HepG2 (cell line): ENCODE results near the gene KDM4B. TPM values are rescaled to one million over a fixed set of nuclear protein-coding genes. Genes with fewer than 3 reads are reported as not detected.

Experiments
- CREB1 ChIP-seq, 2 experiments: fragments of 450-650 bp in 1 of 2; IDR thresholded peaks; 2 replicates each; pipeline ENCODE4 v1.6.1; 2016 to 2017; ENCODE audit warnings: control low read depth in 1 of 2, mild to moderate bottlenecking in 1 of 2, missing compliant biosample characterization in 1 of 2, missing genetic modification characterization in 1 of 2
- EP300 ChIP-seq, 3 experiments: sonication (generic) in 1 of 3; formaldehyde crosslinking in 1 of 3; IDR thresholded peaks; 2 replicates each; pipeline versions ENCODE4 v1.5.1 to v1.6.1; 2011 to 2020; ENCODE audit warnings: low read depth in 2 of 3, low read length in 2 of 3, borderline replicate concordance in 1 of 3, improper control_type of control experiment in 1 of 3, mild to moderate bottlenecking in 1 of 3, missing genetic modification reagents in 1 of 3, moderate library complexity in 1 of 3
- FOXK2 ChIP-seq: fragments of 450-650 bp; IDR thresholded peaks from 2 replicates; pipeline ENCODE4 v1.6.1; 2016
- GATA4 ChIP-seq: sonication (generic); IDR thresholded peaks from 2 replicates; pipeline ENCODE4 v1.6.1; 2016; ENCODE audit warnings: antibody characterized with exemption, low read depth, borderline replicate concordance
- HMG20A ChIP-seq: IDR thresholded peaks from 2 replicates; pipeline ENCODE4 v1.6.1; 2016; ENCODE audit warnings: borderline replicate concordance
- PCBP1 ChIP-seq: fragments of 200-400 bp; formaldehyde crosslinking; IDR thresholded peaks from 2 replicates; pipeline ENCODE4 v1.6.1; 2017; ENCODE audit warnings: mild to moderate bottlenecking, low read depth, low read length, borderline replicate concordance
- SMARCE1 ChIP-seq: fragments of 450-650 bp; IDR thresholded peaks from 2 replicates; pipeline ENCODE4 v1.6.1; 2017; ENCODE audit warnings: borderline replicate concordance
- TARDBP ChIP-seq: sonication (generic); formaldehyde crosslinking; IDR thresholded peaks from 2 replicates; pipeline ENCODE4 v1.8.0; 2022; ENCODE audit warnings: mild to moderate bottlenecking, missing genetic modification reagents
- ZNF350 ChIP-seq: sonication (generic); formaldehyde crosslinking; IDR thresholded peaks from 2 replicates; pipeline ENCODE4 v1.4.0; 2020; ENCODE audit warnings: mild to moderate bottlenecking, low read depth, missing genetic modification reagents, borderline replicate concordance
- ZNF652 ChIP-seq: IDR thresholded peaks from 2 replicates; pipeline ENCODE4 v1.6.1; 2016; ENCODE audit warnings: low read depth, borderline replicate concordance
- ZSCAN21 ChIP-seq: sonication (generic); formaldehyde crosslinking; IDR thresholded peaks from 2 replicates; pipeline ENCODE4 v1.8.0; 2022; ENCODE audit warnings: mild to moderate bottlenecking, missing genetic modification reagents, moderate library complexity, borderline replicate concordance
- polyA plus RNA-seq, 8 experiments: library from polyadenylated mRNA; depleted of rRNA in 3 of 8; stranded (reverse) in 7 of 8; unstranded in 1 of 8; fragments of >200 nt; fragmentation: Illumina TruSeq in 4 of 8; extraction: Trizol in 4 of 8; gene quantifications; 2 replicates each; pipeline versions ENCODE4 v1.2.1 to v1.2.3, GENCODE V29; 2011 to 2016; ENCODE audit warnings: low read depth in 4 of 8, missing spikeins in 1 of 8, mixed read lengths in 1 of 8; ENCODE audit not compliant: insufficient read depth in 1 of 8
- total RNA-seq, 5 experiments: library from RNA; depleted of rRNA; stranded (reverse); fragments of >200 nt; fragmentation: Illumina TruSeq; extraction: Trizol; gene quantifications; 2 replicates each; pipeline ENCODE4 v1.2.3, GENCODE V29; 2016; ENCODE audit warnings: low read depth in 1 of 5
- TF ChIP-seq, protein P1 (sequence below): sonication (generic); formaldehyde crosslinking; IDR thresholded peaks from 2 replicates; pipeline ENCODE4 v1.8.0; 2022; ENCODE audit warnings: mild to moderate bottlenecking, missing genetic modification reagents, borderline replicate concordance
- TF ChIP-seq, protein P2 (sequence below): sonication (generic); formaldehyde crosslinking; IDR thresholded peaks from 2 replicates; pipeline ENCODE4 v1.5.0; 2020; ENCODE audit warnings: mild to moderate bottlenecking, low read depth, missing genetic modification reagents, borderline replicate concordance
- TF ChIP-seq, protein P3 (sequence below): sonication (generic); formaldehyde crosslinking; IDR thresholded peaks from 2 replicates; pipeline ENCODE4 v1.5.1; 2020; ENCODE audit warnings: missing genetic modification reagents, mild to moderate bottlenecking, borderline replicate concordance
- TF ChIP-seq, protein P4 (sequence below): sonication (generic); formaldehyde crosslinking; conservative IDR thresholded peaks from 2 replicates; pipeline ENCODE4 v1.4.0; 2020; ENCODE audit warnings: missing genetic modification reagents
- TF ChIP-seq, protein P5 (sequence below): sonication (generic); formaldehyde crosslinking; IDR thresholded peaks from 2 replicates; pipeline ENCODE4 v1.5.1; 2020; ENCODE audit warnings: mild to moderate bottlenecking, missing genetic modification reagents, borderline replicate concordance
- TF ChIP-seq, protein P6 (sequence below): sonication (generic); formaldehyde crosslinking; IDR thresholded peaks from 2 replicates; pipeline ENCODE4 v1.8.1; 2023; ENCODE audit warnings: mild to moderate bottlenecking, missing genetic modification reagents

Gene KDM4B
- total and polyA plus RNA-seq, 2 of the 13 experiments (the other 11 are each of a cell fraction or from before 2014, with no cell fraction given) = 4.9 to 14.6 TPM

DNA sequence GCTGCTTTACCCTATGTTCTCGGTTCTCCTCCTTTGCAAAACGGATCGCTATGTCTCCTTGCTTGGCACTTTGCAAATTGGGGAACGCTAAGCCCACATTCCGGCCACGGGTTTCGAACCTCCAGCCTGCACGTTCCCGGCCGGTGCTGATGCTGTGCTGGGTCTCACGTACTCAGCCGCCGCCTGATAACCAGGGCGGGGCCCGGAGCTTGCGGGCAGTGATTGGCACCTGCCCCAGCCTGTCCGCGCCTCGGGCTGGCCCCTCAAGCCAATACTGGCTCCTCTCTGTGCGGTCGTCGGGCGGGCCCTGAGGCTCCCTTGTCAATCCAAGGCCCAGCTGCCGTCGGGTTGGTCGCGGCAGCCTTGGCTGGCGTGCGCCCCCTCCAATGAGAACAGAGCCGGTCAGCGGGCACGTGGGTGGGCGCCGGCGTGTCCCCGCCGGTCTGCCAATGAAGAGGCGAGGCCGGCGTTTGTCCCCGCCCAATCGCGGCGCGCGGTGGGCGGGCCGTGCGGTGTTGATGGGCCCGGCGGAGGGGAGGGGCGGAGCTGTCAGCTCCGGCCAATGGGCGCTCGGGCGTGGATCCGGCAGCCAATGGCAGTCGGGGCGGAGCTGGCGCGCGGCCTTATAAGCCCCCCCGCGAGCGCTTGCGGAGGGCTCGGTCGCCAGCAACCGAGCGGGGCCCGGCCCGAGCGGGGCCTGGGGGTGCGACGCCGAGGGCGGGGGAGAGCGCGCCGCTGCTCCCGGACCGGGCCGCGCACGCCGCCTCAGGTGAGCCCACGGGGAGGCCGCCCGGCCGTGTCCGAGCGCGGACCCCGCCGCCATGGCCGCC is at the start of gene KDM4B (continued):
- TF ChIP-seq, protein P1, sequence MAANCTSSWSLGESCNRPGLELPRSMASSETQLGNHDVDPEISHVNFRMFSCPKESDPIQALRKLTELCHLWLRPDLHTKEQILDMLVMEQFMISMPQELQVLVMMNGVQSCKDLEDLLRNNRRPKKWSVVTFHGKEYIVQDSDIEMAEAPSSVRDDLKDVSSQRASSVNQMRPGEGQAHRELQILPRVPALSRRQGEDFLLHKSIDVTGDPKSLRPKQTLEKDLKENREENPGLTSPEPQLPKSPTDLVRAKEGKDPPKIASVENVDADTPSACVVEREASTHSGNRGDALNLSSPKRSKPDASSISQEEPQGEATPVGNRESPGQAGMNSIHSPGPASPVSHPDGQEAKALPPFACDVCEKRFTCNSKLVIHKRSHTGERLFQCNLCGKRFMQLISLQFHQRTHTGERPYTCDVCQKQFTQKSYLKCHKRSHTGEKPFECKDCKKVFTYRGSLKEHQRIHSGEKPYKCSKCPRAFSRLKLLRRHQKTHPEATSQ = no peak
- TF ChIP-seq, protein P2, sequence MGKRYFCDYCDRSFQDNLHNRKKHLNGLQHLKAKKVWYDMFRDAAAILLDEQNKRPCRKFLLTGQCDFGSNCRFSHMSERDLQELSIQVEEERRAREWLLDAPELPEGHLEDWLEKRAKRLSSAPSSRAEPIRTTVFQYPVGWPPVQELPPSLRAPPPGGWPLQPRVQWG = no peak
- no peak for TF ChIP-seq SMARCE1
- TF ChIP-seq, protein P3, sequence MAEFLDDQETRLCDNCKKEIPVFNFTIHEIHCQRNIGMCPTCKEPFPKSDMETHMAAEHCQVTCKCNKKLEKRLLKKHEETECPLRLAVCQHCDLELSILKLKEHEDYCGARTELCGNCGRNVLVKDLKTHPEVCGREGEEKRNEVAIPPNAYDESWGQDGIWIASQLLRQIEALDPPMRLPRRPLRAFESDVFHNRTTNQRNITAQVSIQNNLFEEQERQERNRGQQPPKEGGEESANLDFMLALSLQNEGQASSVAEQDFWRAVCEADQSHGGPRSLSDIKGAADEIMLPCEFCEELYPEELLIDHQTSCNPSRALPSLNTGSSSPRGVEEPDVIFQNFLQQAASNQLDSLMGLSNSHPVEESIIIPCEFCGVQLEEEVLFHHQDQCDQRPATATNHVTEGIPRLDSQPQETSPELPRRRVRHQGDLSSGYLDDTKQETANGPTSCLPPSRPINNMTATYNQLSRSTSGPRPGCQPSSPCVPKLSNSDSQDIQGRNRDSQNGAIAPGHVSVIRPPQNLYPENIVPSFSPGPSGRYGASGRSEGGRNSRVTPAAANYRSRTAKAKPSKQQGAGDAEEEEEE (CRISPR knock-in tag) = no peak
- peak; percentile 82; the same call in 1 of the 2 replicates for TF ChIP-seq ZSCAN21 (CRISPR knock-in tag)
- TF ChIP-seq FOXK2 = peak; percentile 37; the same call in 1 of the 2 replicates
- TF ChIP-seq TARDBP (CRISPR knock-in tag) = peak; percentile 70; the same call in 1 of the 2 replicates
- TF ChIP-seq, protein P4, sequence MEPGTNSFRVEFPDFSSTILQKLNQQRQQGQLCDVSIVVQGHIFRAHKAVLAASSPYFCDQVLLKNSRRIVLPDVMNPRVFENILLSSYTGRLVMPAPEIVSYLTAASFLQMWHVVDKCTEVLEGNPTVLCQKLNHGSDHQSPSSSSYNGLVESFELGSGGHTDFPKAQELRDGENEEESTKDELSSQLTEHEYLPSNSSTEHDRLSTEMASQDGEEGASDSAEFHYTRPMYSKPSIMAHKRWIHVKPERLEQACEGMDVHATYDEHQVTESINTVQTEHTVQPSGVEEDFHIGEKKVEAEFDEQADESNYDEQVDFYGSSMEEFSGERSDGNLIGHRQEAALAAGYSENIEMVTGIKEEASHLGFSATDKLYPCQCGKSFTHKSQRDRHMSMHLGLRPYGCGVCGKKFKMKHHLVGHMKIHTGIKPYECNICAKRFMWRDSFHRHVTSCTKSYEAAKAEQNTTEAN (CRISPR knock-in tag) = no peak
- TF ChIP-seq ZNF652 = no peak
- peak; percentile 77; the same call in 1 of the 2 replicates for TF ChIP-seq GATA4
- no peak for TF ChIP-seq EP300 (IDR thresholded peaks at IDR 0.05; ENCODE audit: low read depth in 2 of 2, low read length in 2 of 2)
- no peak for TF ChIP-seq EP300 (CRISPR knock-in tag; IDR thresholded peaks at IDR 0.05; ENCODE audit: borderline replicate concordance)
- TF ChIP-seq CREB1 (IDR thresholded peaks at IDR 0.05) = peak; percentile 94
- TF ChIP-seq CREB1 (CRISPR knock-in tag; IDR thresholded peaks at IDR 0.05) = peak; percentile 84
- no peak for TF ChIP-seq HMG20A (CRISPR knock-in tag)
- peak; percentile 15; the same call in 1 of the 2 replicates for TF ChIP-seq ZNF350 (CRISPR knock-in tag)
- TF ChIP-seq PCBP1 = peak; percentile 74; the same call in 1 of the 2 replicates
- TF ChIP-seq, protein P5, sequence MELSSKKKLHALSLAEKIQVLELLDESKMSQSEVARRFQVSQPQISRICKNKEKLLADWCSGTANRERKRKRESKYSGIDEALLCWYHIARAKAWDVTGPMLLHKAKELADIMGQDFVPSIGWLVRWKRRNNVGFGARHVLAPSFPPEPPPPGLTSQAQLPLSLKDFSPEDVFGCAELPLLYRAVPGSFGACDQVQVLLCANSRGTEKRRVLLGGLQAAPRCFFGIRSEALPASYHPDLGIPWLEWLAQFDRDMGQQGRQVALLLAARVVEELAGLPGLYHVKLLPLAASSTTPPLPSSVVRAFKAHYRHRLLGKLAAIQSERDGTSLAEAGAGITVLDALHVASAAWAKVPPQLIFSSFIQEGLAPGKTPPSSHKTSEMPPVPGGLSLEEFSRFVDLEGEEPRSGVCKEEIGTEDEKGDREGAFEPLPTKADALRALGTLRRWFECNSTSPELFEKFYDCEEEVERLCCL (CRISPR knock-in tag) = no peak
- TF ChIP-seq, protein P6, sequence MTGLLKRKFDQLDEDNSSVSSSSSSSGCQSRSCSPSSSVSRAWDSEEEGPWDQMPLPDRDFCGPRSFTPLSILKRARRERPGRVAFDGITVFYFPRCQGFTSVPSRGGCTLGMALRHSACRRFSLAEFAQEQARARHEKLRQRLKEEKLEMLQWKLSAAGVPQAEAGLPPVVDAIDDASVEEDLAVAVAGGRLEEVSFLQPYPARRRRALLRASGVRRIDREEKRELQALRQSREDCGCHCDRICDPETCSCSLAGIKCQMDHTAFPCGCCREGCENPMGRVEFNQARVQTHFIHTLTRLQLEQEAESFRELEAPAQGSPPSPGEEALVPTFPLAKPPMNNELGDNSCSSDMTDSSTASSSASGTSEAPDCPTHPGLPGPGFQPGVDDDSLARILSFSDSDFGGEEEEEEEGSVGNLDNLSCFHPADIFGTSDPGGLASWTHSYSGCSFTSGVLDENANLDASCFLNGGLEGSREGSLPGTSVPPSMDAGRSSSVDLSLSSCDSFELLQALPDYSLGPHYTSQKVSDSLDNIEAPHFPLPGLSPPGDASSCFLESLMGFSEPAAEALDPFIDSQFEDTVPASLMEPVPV = peak; percentile 26; the same call in 1 of the 2 replicates
